GM21576 (cell line): Measurements from ENCODE around the gene GSTCD.
"Not testable (repeated sequence)": the region's sequence is repeated elsewhere in the genome, so short reads cannot be mapped to it uniquely, and the experiment has no call there.

Experiments used
- ATAC-seq: cut with Tn5 transposase; IDR thresholded peaks from one replicate; pipeline ENCODE4 v1.9.1; 2021; ENCODE audit warnings: mild to moderate bottlenecking, moderate library complexity; ENCODE audit not compliant: unreplicated experiment

Gene GSTCD

DNA sequence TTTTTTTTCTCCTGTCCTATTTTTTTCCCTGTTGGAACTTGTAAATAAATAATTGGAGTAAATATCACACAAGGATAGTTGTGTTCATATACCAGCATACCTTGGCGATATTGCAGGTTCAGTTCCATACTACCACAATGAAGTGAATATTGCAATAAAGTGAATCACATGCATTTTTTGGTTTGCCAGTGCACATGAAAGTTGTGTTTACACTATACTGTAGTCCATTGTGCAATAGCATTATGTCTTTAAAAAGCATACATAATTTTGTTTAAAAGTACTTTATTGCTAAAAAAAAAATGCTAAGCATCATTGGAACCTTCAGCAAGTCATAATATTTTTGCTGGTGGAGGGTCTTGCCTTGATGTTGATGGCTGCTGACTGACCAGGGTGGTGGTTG is 88.6 kb downstream of the GSTCD start:
- no peak for ATAC-seq

DNA sequence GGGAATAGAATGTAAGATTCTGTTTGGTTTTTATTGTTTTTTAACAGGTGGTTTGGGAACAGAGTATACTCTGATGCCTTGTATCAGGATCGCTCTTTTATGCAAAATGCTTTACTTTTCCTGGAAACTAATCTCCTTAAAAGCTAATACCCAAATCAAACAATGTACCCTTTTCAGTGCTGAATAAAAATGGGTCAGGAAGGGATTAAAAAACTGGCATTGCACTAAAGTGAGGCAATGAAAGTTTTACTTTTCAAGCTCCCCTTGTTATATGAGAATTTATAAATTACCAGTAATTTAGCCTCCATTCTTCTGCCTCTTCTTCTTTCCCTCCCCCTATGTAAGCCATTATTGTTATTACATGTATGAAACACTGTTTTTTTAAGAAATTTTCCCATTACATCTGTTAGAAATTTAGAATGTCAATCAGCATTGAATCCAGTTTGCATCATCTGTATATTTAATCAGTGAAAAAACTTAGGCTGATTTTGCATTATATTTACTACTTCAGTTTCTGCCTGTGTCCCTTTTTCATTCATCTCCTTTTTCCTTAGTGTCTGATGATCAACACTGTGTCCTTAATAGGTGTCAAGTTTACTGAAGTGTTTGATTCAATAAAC is 97.0 kb downstream of the GSTCD start:
- no peak for ATAC-seq

DNA sequence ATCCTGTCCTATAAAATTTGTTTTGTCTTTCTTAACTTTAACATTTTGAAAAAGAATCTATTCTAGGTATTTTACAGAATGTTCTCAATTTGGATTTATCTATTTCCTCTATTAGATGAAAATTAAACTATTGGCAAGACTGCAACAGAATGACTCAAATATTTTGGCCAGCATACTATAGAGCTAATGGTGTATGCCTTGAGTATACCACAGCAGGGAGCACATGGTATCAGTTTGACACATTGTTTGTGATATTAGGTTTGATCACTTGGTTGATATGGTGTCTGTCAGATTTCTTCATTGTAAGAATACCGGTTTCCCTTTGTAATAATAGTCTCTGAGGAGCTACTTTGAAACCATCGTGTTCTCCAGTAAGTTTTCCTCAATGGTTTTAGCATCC is 98.9 kb downstream of the GSTCD start:
- no peak for ATAC-seq

DNA sequence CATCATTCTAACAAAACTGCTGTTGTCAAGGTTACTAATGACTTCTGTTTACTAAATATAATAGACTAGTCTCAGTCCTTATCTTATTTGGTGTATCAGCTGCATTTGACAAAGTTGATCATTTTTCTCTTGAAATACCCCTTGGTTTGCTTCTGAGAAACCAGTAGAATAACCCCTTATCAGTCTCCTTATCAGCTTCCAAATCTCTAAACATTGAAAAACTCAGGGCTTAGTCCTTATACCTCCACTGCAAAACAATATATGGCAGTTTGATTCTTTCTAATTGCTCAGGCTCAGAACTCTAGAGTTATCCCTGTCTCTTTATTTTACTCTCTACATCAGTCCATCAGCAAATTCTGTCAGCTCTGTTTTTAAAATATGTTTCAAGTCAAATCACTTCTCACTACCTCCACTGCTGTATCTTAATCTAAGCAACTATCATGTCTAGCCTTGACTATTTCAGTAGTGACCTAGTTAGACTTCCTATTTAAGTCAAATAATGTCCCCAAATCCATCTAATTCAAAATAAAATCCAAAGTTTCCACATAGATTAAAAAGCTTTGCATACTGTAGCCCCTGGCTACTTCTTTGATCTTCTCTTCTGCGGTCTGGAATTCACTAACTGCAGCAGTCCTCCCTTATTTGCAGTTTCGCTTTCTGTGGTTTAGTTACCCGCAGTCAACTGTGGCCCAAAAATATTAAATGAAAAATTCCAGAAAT is 99.6 kb downstream of the GSTCD start:
- no peak for ATAC-seq

DNA sequence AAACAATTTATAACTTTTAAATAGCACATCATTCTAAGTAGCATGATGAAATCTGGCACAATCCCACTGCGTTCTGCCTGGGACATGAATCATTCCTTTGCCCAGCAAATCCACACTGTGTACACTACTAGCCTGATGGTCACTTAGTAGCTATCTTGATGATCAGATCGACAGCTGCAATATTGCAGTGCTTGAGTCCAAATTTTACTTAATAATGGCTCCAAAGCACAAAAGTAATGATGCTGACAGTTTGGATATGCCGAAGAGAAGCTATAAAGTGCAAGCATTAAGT is 100.1 kb downstream of the GSTCD start:
- no peak for ATAC-seq

DNA sequence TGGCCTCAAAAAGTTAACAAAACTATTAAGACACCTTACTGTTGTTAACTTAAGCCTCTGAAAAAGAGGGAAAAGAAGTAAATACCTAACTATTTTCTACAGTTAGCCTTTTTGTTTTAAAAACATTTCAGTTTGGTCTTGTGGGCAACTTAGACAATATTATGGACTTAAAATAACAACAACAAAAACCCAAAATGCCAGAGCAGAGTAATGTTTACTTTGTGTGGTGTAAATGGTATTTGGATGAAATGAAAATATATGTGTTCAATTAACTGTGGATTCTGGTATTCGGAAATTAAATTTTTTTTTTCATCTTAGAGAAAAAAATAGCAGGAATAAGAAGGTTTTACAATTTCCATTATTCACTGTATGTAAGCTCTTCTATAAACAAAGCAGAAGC is 107.1 kb downstream of the GSTCD start:
- no peak for ATAC-seq

DNA sequence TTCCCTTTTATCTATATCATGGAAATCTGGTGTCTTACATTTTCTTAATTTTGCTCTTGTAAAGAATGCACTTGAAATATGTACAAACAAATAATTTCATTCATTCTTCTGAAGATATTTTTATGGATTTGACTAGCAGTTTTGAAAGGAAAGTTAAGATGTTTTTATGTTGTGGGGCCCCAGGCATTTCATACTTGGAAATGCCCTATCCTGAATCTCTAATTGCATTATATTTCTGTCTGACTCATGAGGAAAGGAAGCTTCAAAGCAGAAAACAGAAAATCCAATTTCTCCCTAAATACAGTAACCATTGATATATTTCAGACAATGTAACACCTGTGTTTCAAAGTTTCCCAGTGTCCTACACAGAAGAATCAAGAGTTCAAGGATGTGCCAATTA is 113.5 kb downstream of the GSTCD start:
- ATAC-seq, result no peak

DNA sequence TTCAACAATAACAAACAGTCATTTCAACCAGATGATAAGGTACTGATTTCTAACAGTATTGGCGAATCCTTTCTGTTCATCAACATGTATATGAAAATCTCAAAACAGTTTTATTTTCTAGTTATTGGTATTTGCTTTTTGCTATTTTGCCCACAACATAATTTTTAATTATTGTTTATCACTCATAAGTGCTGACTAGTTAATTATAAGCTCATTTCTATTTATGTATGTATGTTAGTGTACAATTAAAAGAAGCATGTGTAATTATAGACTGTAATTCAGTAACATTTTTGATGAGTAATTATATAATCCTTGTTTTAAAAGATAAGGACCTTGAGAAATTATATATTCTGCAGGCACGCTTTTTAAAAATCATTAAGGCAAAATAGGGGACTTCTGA is 119.5 kb downstream of the GSTCD start:
- ATAC-seq, result no peak

DNA sequence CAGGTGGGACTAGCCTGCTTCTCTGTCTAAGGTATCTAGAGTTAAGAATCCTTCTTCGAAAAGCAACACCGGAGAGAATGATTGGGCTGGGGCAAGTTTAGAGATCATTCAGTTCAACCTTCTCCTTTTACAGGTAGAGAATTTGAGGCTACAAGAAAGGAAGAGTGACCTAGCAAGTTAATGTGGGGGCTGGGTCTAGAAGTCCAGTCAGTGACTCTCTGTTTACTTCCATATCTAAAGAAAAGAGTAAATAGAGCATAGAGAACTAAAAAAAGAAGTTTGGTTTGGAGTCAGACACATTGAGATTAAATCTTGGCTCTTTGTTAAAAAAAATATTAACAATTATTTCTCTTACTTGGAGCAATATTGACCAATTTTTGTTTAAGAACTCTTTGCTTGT is 122.6 kb downstream of the GSTCD start:
- ATAC-seq, result no peak

DNA sequence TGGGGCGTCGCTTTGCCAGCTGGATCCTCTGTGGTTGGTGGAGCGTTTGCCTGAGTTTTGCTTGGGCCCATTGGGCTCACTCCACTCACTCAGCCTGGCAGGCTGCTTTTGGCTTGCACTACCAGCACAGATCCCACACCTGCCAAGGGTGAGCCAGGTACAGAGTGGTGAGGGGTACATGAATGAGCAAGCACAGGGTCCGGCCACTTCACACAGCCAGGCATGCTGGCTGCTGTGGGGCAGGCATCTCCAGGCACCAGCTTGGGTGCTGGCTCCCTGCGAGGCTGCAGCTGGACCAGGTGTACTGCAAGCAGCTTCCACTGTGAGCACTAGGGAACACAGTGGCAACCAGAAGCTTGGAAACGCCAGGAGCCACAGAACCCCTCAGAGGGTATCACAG is 126.6 kb downstream of the GSTCD start:
- ATAC-seq, result no peak

DNA sequence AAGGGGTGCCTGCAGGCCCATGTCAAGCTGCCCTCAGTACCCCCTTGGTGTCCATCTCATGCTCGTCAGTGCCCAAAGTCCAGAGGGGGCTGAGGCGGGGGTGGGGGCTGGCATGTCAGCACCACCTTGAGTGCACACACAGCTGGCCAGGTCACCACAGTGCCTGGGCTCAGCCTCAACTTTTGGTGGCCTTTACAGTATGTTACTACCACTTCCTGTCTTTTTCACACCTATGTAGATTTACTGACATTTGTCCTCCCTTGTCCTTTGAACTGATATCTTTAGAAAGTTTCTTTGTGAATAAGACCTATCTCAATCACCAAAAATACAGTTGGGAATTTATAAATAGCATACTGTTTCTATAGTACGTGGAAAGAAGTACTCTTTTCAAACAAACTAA is 128.0 kb downstream of the GSTCD start:
- no peak for ATAC-seq

DNA sequence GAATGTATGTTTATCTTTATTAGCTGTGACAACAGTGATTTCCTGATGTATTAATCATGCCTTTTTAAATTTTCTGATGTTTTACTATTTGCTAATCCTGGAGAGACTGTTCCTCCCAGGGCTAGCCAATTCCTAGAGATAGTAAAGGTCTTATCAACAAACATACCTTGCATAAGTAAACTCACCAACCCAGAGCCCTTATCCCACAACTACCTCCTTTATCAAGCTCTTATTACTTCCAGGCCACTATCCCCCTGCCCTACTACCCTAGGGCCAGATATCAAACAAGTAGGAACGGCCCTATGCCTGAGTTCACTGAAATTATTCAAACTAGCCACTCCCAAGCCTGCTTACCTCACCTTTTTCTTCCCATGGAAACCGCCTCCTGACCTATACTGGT is 128.5 kb downstream of the GSTCD start:
- no peak for ATAC-seq

DNA sequence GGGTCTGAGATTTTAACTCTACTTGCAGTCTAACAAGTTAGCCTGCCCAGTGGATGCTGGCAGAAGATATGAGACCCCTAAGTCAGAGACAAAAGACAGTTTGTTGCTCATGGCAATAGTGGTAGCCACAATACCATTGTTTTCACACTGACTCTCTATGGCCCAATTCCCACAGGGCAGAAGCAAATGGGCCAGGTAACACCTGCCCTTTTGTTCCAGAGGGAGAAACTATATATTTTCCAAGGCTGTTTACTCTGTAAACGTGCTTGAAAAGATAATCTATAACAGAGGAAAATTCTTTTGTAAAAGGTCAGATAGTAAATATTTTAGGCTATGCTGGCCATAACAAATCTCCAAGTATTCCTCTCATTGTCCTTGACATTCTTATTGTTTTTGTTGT is 129.5 kb downstream of the GSTCD start:
- ATAC-seq, result no peak

DNA sequence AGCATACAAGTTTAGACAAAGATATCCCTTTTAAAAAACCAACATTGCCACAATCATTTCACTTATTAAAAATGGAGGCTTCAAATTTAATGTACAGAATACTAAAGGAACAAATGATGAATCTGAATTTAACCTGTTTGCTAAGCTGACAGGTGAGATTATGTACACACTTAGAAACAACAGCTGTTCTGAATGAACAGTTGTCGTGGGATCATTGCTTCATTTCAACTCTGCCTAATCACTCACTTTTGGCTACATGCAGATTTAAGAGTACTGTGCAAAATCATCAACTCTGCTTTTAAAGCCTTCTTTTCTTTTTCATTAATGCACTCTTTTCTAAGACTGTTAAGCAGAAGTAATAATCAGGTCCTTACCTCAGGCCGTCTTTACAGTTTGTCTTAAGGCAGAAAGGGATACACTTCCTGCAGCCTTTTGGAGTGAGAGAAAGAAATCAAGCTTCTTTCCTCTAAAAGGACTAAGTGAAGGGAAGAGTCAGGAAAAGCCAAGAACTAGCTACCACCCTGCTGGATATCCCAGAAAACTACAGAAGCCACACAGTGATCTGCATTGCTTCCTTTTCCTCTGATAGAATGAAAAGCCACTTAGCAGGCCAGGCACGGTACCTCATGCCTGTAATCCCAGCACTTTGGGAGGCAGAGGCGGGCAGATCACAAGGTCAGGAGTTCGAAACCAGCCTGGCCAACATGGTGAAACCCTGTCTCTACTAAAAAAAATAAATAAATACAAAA is 132.0 kb downstream of the GSTCD start:
- no peak for ATAC-seq

DNA sequence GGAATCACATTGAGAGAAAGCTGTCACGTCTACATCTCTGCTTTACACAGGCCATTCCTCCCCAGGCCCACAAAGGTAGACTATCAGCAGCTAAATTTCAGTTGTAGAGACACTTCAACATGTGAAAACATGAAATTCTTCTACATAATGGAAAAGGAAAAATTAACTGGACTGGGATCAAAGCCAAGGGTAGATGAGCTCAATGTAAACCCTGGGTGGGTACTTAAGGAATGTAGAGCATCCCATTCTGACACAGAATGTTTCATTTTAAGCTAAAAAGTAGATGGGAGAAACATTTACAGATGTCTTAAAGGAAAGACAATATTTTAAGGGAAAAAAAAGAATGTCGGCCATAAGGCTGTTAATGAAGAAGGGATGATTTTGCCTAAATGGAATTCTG is 135.4 kb downstream of the GSTCD start:
- ATAC-seq, result no peak

DNA sequence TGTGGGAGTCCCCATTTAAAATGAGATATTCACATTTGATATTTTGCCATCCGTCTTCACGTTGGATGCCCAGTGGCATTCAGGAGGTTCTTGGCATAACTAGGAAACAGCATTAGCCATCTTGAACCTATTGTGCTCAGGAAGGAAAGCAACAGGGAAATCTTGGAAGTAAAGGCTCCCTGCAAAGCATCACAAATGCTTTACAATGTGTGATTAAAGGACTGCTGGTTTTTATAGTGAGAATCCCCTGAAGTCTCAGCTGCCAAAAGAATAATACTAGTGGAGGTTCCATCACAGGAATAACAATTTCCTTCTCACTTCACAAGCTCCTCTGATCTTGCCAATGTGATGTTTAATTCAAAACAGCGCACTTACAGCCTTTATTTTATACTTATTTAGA is 137.0 kb downstream of the GSTCD start:
- no peak for ATAC-seq

DNA sequence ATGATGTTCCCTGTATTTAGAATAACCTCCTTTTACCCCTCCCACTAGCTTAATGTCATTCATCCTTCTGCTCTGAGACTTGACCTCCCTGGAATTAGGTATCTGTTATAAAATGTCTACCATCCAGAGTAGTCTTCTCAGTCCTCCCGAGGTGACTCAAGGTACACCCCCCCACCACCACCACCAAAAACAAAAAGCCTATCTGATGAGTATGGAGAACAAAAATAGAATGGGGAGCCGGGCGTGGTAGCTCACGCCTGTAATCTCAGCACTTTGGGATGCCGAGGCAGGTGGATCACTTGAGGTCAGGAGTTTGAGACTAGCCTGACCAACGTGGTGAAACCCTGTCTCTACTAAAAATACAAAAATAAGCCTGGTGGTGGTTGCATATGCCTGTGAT is 139.8 kb downstream of the GSTCD start:
- not testable (repeated sequence) for ATAC-seq

DNA sequence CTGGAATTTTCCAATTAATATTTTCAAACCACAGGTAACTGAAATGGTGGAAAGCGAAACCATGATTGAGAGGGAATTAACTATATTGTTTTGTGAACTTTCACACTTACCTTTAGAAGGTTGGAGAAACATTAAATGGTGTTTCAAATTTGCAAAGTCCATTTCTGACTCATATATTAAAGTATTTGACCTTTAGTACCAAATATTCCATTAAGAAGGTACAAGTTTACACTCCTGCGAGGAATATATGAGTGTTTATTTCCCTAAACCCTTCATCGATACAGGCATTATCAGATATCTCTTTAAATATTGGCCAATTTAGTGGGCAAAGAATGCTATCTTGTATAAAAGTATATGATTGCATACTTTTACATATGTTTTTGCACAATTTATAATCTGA is 142.6 kb downstream of the GSTCD start:
- no peak for ATAC-seq

DNA sequence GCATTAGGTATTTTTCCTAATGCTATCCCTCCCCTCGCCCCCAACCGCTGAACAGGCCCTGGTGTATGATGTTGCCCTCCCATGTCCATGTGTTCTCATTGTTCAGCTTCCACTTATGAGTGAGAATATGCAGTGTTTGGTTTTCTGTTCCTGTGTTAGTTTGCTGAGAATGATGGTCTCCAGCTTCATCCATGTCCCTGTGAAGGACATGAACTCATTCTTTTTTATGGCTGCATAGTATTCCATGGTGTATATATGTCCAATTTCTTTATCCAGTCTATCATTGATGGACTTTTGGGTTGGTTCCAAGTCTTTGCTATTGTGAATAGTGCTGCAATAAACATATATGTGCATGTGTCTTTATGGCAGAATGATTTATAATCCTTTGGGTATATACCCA is 143.6 kb downstream of the GSTCD start:
- ATAC-seq, result not testable (repeated sequence)

DNA sequence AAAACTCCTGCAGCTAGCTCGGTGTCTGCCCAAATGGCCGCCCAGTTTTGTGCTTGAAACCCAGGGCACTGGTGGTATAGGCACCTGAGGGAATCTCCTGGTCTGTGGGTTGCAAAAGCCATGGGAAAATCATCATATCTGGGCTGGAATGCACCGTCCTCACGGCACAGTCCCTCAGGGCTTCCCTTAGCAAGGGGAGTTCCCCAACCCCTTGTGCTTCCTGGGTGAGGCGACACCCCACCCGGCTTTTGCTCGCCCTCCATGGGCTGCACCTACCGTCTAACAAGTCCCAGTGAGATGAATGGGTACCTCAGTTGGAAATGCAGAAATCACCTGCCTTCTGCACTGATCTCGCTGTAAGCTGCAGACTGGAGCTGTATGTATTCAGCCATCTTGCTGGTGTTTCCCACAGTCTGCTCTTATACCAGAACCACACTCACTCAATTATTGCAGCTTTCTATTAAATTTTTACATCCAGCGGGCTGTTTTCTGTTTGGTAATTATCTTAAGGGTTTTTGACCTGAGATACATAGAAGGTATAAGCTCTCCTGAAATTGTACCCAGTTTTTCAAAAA is 150.0 kb downstream of the GSTCD start:
- ATAC-seq, result no peak

DNA sequence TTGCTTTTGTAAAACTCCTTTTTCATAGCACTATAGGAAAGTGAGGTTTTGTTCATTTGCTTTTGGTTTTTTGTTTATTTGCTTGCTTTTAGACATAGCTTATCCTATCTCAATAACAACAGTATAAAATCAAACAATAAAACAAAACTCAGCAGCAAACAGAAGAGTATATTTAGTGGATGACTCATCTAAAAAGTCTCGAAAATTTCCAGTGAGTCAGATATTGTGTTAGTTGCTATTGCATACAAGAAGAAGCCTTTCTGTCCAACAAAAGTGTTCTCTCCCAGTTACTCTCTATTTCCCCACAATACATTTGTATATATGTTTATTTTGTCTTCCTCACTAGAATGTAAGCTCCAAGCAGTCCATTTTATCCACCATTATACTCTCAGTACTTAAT is 150.6 kb downstream of the GSTCD start:
- ATAC-seq, result no peak

DNA sequence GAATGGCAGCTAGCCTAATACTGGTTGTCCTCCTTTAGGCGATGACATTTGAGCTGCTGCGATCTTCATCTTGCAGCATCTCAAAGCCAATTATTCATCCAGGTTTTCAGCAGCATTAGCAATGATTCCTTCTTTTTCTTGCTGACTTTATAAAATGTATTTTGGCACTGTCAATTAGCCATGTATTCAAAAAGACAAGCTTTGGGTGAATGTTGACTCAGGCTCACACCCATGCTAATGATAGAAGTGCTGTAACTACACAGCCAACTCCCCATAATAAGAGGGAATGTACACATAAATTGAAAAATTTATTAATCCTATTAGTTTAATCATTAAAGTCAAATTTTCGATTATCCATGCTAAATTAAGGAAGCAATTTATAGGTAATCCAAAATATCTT is 162.4 kb downstream of the GSTCD start:
- no peak for ATAC-seq
